COR-L47 (cell line): ENCODE data around the gene SPCS2.
"Not testable (repeated sequence)": the region's sequence is repeated elsewhere in the genome, so short reads cannot be mapped to it uniquely, and the experiment has no call there.

ENCODE experiments used
- DNase-seq: peaks from one replicate; lab custom pipeline; 2025; lab: John Stamatoyannopoulos, UW

SPCS2 gene

DNA sequence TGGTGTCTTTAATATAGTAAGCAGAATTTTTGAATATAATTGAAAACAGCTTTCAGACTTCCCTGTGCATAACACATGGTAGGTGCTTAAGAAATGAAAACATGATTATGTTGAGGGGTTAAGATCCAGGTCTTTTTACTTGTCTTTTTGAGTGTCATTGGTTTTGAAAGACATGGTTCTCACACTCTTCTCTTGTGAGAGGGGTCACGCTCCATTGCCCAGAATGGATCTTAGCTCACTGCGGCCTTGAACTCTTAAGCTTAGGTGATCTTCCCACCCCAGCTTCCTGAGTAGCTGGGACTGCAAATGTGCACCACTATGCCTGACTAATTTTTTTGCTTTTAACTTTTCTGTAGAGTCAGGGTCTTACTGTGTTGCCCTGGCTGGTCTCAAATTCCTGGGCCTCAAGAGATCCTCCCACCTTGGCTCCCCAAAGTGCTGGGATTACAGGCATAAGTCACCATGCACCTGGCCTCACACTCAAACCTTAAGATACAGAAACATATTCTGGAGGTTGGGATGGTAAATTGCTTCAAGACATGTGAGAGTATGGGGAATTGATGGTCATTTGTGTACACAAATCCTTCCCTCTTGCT lies 1.4 kb downstream of the SPCS2 start:
- no peak for DNase-seq

DNA sequence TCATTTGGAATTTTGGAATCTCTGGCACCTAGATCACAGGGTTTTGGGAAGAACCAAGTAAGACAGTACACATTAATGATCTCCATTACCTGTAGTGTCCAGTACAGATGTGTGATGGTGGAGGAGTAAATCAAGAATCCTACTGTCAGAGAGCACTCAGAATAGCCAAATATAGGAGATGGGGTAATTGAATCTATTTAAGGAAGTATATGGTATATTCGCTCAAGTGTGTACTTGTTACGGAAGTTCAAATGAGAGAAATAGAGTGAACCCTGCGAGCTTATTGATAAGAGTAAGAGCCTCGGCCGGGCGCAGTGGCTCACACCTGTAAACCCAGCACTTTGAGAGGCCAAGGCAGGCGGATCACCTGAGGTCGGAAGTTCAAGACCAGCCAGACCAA lies 2.2 kb downstream of the SPCS2 start:
- no peak for DNase-seq

GRCh38 chr11:74952752-74953151 lies 3.7 kb downstream of the SPCS2 start:
- no peak for DNase-seq

DNA sequence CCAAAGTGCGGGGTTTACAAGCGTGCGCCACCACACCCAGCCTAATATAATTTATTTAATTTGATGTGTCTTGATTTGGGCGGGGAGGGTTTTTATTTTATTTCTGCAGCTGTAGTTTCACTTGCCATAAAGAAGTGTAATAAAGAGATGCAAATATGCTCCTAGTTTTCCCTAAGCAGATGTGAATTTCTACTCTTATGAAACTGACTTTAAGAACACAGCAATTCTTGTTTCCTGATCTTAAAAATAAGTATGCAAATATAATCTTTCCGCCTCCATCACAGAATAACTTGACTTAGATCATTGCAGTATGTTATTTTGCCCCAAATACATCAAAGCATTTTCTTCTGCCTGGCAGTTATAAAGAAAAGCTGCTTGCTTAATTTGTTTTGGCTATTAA lies 4.4 kb downstream of the SPCS2 start:
- no peak for DNase-seq

- DNase-seq, result no peak
Observed at GRCh38 chr11:74954199-74954598, 5.1 kb downstream of the SPCS2 start.

DNA sequence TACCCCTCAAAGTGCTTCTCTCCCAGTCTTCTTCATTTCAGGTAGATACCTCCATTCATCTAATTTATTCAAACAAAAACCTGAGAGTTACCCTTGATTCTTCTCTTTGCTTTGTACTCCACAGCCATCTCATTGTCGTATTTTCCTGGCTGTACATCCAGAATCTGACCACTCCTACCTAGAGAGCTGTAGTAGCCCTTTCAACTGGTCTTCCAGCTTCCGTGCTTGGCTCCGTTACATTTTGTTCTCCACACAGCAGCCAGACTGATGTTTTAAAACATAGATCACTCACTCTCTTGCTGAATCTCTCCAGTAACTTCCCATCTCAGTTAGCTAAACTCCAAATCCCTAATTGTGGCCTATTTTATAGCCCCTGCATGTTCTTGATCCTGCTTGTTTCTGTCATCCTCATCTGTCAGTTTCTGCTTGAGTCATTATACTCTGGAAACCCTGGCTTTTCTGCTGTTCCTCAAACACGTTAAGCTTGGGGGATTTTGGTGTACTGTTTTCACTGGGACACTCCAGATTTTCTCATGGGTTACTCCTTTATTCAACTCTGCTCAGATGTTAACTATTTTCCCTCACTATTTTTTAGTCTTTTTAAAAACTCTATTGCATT lies 7.4 kb downstream of the SPCS2 start:
- no peak for DNase-seq

DNA sequence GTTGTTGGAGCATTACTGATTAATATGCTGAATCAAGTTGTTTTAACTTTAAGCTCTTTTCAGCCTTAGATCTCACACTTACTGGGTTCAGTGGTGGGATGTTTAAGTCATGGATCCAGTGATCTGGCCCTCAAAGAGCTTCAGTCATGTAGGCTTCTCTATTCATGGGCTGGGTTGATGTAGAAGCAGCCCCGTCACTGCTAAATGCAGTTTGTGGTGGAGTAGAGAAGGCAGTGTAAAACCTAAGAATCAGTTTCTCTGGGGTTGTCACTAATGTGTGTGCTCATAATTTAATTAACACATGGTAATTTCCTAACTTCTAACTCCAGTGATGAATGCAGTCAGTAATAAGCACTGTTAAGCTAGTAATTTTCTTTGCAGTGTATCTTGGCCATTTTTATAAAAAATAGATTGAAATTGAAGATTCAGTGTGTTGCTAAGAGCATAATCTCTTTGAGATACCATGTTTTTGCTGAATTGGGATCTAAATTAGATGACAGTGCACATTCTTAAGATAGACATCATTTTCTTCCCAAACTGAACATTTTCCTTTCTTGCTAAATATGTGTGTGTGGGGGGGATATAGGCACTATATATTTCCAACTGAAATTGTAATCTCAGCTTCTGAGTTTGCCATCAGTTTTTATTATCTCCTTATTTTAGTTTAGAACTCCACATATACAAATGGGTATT lies 9.0 kb downstream of the SPCS2 start:
- no peak for DNase-seq

DNA sequence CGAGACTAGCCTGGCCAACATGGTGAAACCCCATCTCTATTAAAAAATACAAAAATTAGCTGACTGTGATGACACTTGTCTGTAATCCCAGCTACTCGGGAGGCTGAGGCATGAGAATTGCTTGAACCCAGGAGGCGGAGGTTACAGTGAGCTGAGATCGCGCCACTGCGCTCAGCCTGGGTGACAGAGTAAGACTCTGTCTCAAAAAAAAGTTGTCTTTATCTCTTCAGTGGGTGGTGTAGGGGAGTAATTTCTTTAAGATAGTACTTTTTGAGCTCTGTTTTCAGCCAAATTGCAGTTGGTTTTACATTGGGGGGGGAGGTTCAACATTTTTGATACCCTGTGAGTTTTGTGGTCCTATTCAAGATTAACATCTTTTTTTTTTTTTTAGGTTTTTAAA lies 11.1 kb downstream of the SPCS2 start:
- not testable (repeated sequence) for DNase-seq

- no peak for DNase-seq
Observed at GRCh38 chr11:74966651-74967050, 17.6 kb downstream of the SPCS2 start.

- DNase-seq, result no peak
Observed at GRCh38 chr11:74970852-74971395, 21.9 kb downstream of the SPCS2 start.

DNA sequence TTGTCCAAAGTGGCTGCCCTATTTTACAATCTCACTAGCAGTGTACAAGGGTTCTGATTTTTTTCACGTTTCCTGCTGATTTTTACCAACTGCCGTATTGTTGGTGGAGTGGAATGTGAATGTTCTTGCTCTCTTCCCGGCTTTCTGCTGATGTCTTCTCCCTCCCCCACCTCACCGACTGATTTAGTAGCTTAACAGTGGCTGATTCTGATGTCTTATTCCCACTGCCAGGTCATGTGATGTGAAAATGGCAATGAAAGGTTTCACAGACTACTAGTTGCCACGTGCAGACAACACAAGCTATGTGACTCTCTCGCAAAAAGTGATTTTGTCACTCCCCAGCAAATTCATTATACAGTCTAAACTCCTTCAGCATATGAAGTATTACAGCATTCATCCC lies 22.4 kb downstream of the SPCS2 start:
- no peak for DNase-seq

DNA sequence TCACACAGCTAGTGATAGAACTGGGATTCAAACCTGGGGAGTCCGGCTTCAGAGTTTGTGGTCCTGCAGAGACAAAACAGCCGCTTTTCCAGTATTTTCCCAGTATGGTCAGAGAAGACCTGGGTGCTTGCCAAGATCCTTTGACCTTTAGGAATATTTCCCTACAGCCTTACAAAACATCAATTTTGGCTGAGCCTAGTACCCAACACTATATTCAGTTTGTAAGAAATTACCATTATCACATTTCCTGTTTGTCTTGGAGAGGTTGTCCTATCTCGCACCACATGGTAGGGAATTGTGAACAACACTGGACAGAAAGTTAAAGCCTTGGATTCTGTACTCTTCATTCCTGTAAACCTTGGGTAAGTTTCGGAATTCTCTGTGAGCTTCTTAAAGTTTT lies 29.0 kb downstream of the SPCS2 start:
- DNase-seq, result no peak

- no peak for DNase-seq
Observed at GRCh38 chr11:74980634-74981033, 31.6 kb downstream of the SPCS2 start.

- DNase-seq, result no peak
Observed at GRCh38 chr11:74981888-74982287, 32.8 kb downstream of the SPCS2 start.

- DNase-seq, result no peak
Observed at GRCh38 chr11:74984070-74984469, 35.0 kb downstream of the SPCS2 start.

DNA sequence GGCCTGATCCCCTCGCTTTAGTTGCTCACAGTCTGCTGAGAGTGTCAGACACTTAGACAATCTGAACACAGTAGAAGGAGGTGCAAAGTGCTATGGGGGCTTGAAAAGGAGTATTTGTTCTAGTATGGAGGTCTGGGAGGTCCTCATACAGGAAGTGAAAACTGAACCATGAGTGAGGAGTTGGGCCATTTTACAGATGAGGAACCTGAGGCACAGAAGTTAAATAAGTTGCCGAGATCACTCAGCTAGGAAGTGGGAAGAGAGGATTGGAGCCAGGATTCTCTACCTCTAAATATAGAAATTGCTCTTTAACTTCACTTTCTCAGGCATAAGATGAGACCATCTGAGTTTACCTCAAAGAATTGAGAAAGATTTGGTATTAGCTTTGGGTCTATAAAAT lies 35.7 kb downstream of the SPCS2 start:
- no peak for DNase-seq

GRCh38 chr11:74988541-74989259 lies 39.6 kb downstream of the SPCS2 start, which contains the start of gene NEU3:
Gene NEU3, plus strand, starts transcription at chr11:74988933. Its CDS starts 128 bp downstream, at chr11:74989061.
- DNase-seq, result peak; percentile 81

DNA sequence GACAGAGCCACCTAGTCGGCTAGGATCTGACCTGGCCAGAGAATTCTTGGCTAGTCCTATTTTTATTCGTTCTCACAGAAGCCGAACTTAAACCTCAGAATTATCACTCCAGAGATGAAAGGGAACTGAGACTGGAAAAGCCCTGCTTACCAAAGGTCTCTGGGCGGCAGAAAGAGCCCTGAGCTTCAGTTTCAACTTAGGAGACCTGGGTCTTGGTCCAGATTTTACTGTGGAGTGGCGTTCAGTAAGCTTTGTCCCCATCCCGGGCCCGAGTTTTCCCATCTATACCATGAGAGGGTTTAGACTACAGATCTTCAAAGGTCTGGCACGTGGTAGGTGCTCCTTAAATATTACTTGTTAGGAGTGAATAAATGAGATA lies 40.2 kb downstream of the SPCS2 start:
- no peak for DNase-seq

- DNase-seq, result not testable (repeated sequence)
Observed at GRCh38 chr11:74990150-74990549, 41.1 kb downstream of the SPCS2 start.

DNA sequence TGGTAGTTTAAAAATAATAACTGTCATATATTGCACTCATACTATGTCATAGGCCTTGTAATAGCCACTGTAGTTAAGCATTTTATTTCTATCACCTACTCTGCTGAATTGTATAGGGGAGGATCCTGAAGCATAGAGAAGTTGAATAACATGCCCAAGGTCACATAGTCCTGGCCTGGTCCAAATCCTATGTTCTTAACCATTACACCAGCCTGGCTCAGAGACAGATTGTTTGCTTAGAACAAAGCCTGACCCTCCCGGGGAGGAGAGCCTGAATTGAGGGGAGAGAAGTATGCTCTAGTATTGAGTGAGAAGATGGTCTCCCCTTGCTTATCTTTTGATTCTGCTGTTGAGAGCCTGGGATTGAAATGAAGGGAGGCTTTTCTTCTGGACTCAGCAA lies 41.9 kb downstream of the SPCS2 start:
- DNase-seq, result no peak

DNA sequence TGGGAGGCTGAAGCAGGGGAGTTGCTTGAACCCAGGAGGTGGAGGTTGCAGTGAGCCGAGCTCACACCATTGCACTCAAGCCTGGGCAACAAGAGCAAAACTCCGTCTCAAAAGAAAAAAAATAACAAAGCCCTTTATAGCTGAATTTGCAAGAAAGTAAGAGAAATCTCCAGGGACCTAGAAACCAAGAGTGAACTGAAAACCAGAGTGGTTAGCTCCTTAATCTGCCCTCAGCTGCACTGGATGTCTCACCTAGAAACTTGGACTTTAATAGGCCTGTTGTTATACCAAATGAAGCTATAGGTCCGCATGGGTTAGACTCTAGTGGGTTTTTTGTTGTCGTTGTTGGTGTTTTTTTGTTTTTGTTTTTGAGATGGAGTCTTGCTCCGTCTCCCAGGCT lies 43.8 kb downstream of the SPCS2 start:
- no peak for DNase-seq

- no peak for DNase-seq
Observed at GRCh38 chr11:75000975-75001354, 51.9 kb downstream of the SPCS2 start.

GRCh38 chr11:75001686-75002085 lies 52.6 kb downstream of the SPCS2 start:
- no peak for DNase-seq
